ENCODE results near the gene ORC3. TPM values are rescaled to one million over a fixed set of nuclear protein-coding genes. Genes with fewer than 3 reads are reported as not detected.
"Not testable (repeated sequence)": the region's sequence is repeated elsewhere in the genome, so short reads cannot be mapped to it uniquely, and the experiment has no call there.

ORC3 gene
- polyA plus RNA-seq, 5 donors: 28.1 to 51.4 (median 43.1) TPM

DNA sequence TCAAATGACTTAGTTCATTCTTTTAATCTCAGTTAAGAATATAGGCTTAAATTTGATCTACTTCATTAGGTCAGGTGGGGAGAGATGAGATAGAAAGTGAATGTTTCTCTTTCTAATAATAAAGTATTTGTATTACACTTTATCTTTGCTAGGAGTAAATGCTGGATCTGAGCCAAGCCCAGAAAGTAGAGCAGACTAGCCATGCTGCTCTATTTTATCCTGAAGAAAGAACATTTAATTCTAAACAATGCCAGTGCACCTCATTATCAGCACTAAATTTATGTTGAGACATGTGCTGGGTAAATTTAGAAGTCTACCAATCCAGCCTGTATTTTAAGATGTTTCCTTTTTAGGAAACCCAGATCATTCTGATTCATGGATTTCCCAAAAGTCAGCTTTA, 68.6 kb downstream of the ORC3 start:
- DNase-seq: no peak

DNA sequence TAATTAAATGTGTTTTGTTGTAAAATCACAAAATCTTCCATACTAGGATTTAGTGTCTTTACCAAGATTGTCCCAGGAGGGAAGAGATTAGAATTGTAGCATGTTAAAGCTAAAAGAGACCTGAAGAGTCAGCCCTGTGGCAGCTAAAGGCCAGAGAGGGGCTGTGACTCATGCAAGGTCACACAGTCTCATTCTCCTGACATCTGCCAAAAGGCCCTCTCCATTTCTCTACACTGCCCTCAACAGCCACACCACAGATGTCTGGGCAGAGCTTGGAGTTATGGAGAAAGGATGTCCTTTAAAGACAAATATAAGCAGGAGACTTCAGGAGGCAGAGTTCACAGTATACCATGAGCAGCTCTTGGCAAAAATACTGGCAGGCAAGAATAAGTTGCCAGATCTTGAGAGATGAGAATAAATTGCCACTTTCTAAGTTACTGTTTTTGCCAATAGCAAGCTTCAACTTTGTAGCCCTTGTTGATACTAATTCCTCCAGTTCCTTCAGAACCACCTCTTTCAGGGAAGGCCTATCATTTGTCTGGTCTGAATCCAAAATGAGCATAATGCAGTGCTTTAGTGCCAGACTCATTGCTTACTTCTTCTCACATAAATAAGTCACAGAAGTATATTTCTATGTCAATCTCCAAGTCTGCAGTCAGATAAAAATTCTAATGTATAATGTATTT, 70.4 kb downstream of the ORC3 start:
- DNase-seq: no peak

DNA sequence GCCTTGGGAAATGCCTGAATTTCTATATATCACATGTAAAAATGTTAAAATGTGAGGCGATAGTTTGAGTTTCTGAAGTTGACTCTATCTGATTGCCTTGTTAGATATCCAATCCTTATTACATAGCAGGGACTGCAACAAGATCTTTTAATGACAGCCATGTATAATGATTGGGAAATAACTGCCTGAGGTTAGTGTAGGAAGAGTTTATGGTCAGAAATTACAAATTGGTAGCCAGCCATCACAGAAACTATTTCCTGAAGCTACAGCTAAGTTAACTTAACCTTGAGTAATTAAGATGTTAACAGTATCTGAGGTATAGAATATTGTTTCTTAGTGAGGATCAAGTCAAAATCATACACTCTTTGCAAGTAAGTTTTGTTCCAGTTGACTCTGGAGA, 71.1 kb downstream of the ORC3 start:
- DNase-seq: no peak

DNA sequence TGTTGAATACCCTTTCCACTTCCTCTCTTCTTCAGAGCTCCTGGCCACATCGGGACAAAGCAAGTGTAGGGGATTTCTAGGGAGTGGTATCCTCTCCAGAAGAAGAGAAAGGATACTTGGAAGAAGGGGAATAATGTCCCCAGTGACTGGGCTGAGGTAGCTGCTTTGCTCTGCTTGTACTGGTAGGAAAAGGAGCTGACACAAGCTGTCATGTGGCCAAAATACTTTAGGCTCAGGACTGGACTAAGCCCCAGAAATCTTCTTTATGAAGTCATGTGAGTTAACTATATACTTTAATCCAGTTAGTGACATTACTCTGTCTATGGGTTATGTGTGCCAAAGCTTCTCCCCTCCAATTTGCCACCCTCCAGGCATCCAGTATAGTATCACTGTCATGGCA, 71.6 kb downstream of the ORC3 start:
- DNase-seq: no peak

DNA sequence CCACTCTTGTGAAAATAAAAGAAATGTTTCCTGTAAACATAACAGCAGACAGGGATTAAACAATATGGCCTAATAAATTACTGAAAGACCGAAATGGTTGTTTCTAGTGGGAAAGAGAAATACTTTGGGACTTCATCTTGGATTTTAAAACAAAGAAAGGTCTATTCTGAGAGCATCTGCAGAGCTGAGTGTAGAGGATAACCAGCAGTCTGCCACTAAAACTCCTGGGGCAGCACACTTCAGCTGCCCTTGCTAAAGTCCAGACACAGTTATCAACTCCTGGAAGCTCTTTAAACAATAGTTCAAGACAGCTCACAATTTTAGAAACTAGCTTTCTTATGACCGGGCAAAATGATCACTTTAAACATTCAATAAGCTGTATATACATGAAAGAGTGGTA, 73.5 kb downstream of the ORC3 start:
- no peak for DNase-seq

DNA sequence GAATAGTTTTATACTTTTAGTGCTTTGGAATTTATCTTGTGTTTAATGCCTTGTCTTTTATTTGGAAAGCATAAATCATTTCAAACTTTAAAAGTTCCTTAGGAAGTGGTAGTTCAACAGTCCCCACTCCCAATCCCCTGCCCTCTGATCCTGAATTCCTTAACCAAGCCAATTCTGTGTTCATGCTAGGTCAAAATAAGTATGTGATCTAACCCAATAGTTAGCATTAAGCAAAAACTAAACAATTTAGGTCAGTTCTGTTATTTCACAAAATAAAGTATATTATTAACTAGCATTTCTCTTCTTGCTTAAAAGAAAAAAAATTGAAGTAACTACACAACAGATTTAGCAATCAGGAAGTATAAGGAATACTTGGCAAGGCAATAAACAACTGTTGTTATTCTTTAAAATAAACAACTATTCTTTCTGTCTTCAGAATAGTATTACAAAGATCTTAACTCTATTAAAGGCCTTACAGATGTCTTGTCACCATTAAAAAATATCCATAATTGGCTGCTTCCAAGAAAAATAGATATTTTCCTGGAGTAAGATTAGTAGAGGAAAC, 75.1 kb downstream of the ORC3 start:
- DNase-seq: no peak

DNA sequence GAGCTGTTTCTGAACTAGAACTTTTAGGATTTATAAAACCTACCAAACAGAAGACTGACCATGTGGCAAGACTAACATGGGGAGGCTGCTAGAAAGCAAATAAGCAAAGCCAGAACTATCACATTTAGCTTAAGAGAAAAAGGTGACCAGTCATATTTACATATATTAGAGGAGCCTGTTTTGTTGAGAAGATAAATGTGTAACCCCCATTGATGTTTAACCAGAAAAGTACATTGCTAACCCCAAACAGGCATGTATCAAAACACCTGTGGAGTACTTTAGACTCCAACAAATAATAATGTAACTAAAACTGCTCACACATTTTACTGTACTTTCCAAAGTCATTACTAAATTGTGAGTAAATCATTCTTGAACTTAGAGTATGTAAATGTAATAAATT, 77.1 kb downstream of the ORC3 start:
- no peak for DNase-seq

DNA sequence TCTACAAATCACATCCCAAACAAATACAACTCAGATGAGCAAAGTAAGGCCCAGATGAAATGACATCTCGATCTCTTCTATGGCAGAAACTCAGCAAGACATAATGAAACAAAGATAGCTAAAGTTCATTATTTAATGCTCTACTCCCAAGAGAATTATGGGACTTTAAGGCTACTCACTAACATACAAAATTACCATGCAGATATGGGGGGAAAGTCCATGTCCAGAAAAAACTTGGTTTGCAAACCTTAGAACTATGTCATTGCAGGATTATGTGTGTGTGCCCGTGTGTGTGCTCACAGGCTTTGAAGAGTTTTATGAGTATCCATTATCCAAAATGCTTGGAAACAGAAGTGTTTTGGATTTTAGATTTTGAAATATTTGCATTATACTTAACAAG, 78.1 kb downstream of the ORC3 start:
- no peak for DNase-seq

DNA sequence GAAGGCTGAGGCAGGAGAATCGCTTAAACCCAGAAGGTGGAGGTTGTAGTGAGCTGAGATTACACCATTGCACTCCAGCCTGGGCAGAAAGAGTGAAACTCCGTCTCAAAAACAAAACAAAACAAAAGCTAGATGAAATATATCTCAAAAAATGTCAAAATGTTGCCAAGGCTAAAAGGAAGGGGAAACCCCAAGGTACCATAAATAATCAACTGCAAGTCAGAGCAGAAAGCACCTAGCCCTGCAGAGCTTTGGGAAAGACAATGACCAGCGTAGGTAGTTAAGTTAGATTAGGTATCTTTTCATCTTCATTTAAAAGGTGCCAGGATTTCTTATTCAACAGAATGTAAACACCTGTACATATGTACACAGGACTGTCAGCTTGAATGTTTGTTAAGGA, 79.1 kb downstream of the ORC3 start:
- no peak for DNase-seq

DNA sequence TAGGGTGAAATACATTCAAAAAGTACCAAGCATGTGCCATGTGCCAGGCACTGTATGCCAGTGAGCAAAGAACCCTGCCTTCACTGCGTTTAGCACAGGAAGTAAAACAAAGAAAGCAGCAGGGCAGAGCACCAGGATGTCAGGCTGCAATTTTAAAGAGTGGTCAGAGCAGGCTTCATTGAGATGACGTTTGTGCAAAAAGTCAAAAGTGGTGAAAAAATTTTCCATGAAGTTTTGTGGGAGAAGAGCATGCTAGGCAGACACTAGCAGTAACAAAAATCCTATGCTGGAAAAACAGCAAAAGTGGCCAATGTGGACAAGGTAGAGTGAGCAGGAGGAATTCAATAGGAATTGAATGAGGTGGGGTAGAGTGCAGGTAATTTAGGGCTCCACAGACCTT, 80.8 kb downstream of the ORC3 start:
- DNase-seq: no peak

DNA sequence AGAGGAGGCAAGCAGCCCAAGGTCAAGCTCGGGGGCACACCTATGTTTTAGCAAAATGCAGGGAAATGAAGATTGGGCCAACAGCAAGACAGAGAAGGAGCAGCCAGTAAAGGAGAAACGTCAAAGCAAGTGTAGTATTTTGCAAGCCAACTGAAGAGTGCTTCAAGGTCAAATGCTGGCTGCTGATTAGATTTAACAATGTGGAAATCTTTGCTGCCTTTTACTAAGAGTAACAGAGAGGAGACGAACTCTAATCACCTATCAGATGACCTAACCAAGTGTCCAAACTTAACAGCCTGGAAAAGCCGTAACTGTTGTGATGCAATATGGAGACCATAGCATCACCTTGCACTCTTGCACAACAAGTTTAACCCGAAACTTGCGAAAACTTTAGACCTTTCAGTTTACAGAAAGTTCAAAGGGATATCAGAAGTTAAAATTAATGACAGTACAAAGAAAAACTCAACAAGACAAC, 81.7 kb downstream of the ORC3 start:
- DNase-seq: no peak

DNA sequence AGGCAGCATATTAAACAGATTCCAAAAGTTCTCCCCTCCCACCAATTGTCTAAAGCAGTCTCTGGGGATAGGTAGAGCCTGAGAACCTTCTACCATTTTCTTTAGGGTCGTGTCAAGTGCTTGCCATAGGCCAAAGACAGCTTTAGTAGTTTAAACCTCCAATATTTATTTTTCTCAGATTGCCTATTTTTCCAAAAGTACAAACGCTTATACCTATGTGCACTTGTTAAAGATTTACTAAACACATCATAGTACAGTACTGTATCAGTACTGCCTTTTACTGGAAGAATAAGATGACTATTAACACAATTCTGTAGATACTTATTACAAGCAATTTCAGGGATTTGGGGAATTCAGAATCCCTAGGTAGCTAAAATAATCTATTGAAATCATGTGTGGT, 82.7 kb downstream of the ORC3 start:
- DNase-seq: no peak

DNA sequence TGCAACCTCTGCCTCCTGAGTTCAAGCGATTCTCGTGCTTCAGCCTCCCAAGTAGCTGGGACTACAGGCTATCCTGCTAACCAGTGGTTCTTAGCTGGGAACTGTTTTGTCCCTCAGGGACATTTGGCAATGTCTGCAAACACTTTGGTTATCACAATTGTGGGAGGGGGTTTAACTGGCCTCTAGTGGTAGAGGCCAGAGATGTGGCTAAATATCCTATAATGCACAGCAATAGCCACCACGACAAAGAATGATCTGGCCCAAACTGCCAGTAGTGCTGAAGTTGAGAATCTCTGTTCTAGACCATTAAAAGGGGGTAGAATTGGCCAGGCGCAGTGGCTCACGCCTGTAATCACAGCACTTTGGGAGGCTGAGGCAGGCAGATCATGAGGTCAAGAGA, 83.3 kb downstream of the ORC3 start:
- no peak for DNase-seq

DNA sequence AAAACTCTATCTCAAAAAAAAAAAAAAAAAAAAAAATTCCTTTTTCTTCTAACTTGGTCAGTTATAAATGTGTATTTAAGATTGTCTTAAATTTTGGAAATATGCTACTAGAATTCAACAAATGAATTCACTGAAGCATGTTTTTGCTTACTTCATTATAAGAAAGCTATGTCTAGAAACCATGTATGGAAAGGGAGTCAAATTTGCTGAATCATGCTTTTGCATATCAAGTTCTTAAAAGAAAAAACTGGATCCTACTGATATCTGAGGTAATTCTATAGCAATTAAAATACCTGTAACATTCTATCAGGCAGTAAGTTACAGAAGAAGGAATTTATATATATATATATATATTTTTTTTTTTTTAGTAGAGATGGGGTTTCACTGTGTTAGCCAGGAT, 84.4 kb downstream of the ORC3 start:
- no peak for DNase-seq

DNA sequence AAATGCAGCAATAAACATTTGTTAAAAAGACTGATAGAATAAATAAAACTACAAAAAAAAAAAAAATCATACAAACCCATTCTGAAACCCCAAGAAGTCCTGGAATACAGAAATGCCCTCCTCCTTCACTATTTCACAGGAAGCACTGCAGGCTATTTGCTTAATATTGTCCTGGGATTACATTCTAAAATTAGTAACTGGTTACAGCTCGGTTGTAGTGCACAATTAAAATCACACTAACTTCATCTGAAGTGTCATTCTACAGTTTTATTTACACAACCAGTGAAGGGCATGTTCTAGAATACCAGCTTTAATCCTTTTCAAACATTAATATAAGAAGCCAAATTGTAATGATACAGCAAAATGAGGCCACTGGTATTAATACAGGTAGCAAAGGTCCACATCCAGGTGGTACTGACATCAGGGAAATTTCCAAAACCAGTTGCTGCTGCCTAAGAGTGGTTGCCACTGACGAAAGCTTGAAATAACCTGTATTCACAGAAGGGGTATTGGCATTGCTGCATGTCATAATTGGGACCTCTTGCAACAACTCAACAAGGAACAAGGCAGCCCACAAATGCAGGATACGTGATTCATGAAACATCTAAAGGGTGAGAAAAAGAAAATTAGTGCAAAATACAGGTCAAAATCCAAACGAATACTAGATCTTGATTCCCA, 85.2 kb downstream of the ORC3 start:
- no peak for DNase-seq

DNA sequence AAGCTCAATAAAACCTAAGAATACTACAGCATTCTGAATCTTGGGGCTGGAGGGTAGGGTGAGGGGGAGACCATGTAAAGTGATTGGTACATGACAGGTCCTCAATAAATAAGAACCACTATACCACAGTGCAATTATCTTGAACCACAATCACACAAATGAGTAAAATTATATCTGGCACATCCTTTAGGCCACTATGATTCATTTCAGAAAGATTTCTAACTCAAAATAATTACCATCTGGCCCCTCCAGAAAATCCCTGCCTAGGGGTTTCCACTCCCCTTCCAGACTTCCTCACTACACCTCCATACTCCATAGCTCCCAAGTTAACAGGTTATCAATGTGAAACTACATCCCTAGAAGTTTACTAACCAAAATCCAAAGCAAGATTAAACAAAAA, 92.4 kb downstream of the ORC3 start:
- DNase-seq: no peak

DNA sequence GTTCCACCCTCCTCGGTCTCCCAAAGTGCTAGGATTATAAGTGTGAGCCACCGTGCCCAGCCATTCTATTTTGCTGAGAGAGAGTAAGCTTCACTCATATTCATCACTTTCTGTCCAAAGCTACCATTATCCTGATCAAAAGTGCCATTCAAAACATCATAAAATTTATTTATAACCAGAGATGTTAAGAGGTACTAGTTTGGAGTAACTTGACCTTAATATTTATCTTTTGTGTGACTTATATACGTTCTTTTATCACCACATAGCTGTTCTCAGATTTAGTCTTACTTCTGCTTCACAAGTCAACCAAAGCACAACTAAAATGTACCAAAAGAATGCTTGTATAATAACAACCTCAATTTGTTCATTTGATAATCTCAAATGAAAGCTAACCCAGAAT, 94.0 kb downstream of the ORC3 start:
- no peak for DNase-seq

DNA sequence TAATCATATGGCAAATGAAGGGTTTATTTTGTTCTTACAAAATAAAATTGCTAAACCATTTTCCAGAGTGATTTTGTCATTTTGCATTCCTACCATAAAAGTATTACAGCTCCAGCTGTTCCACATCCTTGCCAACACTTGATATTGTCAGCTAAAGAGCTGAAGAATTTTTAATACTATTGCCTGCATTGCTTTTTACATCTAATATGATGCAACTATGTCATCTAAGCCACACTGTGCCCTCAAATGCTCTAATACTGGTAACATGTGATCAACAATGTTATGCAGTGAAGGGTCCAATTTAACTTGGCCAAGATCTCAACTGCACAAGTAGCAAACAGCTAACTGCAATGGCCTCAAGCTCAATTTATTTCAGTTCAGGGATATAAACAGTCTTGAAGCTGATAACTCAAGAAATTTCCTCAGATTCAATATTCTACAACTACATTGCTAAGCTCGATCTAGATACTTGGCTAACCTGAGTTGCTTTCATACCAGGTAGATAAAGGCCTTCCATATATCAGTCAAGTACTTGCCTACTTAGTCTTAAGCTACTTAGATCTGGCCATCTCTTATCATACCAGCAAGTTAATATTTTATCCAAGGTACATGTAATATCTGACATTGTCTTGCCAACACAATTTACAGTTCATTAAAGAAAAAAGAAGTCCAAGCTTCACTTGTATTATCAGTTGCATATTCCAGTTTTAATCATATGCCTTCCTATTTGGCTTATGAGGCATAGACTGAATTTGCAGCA, 95.1 kb downstream of the ORC3 start:
- DNase-seq: peak; percentile 62 to 64

DNA sequence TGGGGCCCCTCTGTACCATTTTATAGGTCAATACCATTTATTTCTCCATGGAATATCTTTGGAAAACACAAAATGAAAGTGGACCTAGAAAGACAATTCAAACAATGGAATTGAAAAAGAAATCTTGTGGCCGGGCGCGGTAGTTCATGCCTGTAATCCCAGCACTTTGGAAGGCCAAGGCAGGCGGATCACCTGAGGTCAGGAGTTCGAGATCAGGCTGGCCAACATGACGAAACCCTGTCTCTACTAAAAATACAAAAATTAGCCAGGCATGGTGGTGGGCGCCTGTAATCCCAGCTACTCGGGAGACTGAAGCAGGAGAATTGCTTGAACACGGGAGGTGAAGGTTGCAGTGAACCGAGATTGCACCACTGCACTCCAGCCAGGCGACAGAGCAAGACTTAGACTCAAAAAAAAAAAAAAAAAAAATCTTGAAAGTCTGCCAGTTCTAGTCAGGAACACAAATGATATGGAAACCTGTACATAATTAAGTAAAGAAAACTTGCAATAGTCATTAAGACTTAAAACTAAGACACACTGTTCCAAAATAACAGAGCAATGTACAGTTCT, 96.8 kb downstream of the ORC3 start:
- not testable (repeated sequence) for DNase-seq

DNA sequence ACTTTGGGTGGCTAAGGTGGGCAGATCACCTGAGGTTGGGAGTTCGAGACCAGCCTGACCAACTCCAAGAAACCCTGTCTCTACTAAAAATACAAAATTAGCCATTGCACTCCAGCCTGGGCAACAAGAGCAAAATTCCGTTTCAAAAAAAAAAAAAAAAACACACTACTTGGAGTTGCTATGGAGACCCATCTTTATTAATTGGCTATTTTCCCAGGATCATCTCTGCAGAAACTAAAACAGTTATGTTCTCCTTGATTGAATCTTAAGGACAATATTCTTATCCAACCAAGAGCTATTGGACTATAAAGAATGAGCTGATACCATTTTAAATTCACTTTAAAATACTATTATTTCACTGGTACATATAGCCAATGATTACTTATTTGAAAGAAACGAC, 97.4 kb downstream of the ORC3 start:
- no peak for DNase-seq

DNA sequence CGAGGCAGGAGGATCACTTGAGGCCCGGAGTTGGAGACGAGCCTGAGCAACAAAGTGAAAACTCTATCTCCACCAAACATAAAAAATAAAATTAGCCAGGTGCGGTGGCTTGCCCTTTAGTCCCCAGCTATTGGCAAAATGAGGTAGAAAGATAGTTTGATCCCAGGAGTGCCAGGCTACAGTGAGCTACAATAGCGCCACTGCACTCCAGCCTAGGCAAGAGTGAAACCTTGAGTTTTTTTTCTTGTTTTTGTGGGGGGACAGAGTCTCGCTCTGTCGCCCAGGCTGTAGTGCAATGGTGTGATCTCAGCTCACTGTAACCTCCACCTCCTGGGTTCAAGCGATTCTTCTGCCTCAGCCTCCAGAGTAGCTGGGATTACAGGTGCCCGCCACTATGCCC, 98.0 kb downstream of the ORC3 start:
- not testable (repeated sequence) for DNase-seq

DNA sequence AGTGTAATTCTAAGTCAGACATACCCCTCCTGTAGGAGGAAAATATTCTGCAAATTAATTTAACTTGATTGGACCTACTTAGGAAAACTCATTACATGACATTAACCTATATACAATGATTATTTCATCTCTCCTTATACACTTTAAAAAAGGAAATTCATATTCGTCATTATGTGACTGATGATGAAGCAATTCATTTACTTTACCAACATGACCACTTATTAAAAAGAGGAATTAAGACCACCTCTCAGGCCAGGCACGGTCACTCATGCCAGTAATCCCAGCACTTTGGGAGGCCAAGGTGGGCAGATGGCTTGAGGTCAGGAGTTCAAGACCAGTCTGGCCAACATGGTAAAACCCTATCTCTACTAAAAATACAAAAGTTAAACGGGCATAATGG, 100.5 kb downstream of the ORC3 start:
- DNase-seq: no peak

Measured in right lung (tissue), 5 donors.